HG03565 (cell line): Measurements from ENCODE around the gene PTER.
A peak's percentile ranks its signal among the peaks of the same experiment; 100 is the strongest.

Source experiments
- ATAC-seq: cut with Tn5 transposase; IDR thresholded peaks from one replicate; pipeline ENCODE4 v1.9.1; 2021; ENCODE audit warnings: mild to moderate bottlenecking, moderate library complexity; ENCODE audit not compliant: unreplicated experiment

The PTER gene

DNA sequence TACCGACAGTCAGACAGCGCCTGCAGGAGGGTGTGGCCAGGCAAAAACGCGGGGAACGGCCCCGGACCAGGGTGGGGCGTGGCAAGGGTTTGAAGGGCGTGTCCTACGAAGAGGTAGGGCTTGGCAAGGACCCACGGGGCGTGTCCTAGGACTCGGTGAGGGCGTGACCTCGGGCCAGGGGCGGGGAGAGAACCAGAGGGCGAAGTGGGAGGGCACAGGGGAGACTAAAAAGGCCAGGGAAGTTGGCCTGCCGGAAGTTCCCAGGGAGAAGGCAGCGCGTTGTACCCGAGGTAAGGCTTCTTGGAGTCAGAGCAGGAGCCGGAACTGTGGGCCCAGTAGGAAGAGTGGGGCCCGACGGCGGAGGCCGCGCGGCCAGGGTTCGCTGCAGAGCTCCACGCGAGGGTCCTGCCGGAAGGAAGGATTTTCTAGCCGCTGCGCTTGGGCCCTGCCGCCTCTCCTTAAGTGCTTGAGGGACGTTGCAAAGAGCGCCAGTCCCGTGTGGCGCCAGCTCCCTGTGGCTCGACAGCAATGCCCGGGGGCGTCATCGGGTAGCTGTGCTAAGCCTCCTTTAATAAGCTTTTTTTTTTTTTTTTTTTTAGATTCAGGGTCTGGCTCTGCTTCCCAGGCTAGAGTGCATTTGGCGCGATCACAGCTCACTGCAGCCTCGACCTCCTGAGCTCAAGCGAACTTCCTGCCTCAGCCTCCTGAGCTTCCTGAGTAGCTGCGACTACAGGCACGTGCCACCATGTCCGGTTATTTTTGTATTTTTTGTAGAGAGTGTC is at the start of gene PTER:
Gene PTER (plus strand): TSS at position 253 of the 782 bp plus-strand sequence. CDS start 47,375 bp downstream, outside the sequence.
- ATAC-seq, result peak; percentile 94

GRCh38 chr10:16392531-16393069 is 44.2 kb upstream of the PTER start:
- no peak for ATAC-seq

DNA sequence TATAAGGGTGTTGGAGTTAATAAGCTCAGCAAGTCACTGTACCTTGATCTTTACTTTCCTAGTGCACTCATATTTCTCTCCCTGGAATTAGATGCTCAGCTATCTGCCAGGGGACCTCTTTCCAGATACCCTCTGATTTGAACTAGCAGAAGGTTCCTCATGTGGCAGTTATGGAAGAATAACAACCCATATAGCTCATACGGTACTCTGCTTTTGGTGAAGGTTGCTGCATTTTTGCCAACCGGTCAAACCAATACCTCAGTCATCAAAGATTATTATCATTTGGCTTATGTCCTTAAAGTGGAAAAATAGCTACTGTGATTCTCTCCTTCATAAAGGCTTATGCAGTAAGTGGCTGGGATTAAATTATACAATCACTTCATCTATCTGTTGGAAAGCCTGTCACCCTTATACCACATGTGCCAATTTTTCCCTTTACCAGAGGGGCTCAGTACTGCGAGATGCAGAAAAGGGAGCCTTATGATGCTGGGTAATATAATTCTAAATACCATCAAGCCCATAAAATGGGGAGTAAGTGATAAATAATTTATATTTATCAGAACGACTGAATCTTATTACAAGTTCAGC is 43.4 kb upstream of the PTER start:
- no peak for ATAC-seq

GRCh38 chr10:16401416-16401815 is 35.4 kb upstream of the PTER start:
- no peak for ATAC-seq

DNA sequence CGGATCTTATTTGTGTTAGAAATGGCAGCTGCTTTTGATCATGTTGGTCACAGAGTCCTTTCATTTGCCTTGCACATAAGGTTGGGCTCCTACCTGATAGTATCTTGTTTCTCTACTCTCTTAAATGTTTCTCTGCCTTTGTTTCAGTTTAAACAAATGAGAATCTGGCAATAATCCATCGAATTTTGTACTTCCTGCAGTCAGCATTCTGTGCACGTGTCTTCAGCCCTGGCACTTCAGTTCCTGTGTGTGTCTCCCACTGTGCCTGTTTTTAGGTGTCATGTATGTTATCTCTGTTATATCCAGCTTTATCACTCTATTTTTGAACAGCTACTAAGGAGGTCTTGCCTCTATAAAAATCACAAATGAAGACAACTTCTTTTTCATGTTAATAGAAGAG is 28.4 kb upstream of the PTER start:
- no peak for ATAC-seq

DNA sequence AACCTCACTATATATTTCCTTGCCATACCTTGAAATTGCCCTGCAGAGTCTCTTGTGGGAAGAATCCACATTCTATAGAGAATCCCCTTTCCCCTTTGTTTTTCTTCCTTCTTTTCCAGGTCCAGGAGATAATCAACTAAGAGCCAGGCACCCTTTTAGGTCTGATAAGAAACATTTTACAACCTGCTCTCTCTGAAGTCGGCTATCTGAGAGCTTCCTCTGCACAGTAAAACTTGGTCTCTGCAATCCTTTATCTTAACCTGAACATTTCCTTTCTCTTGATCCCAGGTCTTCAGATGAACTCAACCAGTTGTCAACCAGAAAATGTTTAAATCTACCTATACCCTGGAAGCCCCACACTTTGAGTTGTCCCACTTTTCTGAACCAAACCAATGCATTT is 19.5 kb upstream of the PTER start:
- no peak for ATAC-seq

DNA sequence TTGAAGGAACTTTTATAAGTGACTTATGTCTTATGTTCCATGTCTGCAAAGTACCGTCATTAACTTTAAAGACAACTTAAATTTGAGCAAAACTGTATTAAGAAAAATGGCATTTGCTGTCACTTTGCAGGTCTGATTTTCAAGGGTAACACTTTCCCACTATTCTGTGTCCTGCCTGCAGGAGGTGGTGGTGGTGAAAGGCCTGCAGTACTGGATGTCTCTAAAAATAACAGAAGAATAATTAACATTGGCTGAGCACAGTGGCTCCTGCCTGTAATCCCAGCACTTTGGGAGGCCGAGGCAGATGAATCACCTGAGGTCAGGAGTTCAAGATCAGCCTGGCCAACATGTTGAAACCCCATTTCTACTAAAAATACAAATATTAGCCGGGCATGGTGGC is 13.2 kb upstream of the PTER start:
- ATAC-seq, result no peak

DNA sequence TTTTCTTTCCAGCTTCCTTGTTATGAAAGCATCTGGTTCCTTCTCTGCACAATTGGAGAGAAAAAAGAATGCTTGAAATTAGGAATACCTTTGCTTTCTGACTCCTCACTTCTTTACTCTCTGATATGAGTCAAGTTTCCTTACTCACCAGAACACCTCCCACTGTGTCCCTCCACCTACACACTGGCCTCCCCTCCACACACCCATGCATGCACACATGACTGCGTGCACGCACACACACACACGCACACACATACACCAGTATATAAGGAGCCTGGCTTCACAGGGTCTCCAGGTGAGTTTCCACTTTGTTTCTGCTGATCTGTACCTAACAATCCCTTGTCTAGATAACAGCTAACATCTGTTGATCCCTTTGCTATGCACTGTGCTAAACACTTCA is 11.4 kb upstream of the PTER start:
- no peak for ATAC-seq

GRCh38 chr10:16429539-16429938 is 7.3 kb upstream of the PTER start:
- ATAC-seq, result no peak

DNA sequence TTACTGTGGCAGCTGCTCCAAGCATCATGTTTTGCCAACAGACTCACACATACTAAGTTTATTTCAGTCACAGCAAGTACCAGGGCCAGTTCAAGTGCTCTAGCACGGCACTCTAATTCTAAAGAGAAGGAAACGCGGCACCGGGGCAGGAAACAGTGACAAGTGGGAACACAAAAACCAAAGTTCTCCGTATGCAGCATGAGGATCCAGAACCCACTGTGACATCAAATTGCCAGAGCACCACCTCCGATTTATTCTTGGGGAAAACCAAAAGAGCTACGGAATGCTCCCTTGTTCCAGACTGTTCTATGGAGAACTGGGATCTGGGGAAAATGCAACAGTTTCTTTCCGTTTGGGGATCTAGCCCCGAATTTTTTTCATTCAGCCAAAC is 448 bp upstream of the PTER start:
- no peak for ATAC-seq

DNA sequence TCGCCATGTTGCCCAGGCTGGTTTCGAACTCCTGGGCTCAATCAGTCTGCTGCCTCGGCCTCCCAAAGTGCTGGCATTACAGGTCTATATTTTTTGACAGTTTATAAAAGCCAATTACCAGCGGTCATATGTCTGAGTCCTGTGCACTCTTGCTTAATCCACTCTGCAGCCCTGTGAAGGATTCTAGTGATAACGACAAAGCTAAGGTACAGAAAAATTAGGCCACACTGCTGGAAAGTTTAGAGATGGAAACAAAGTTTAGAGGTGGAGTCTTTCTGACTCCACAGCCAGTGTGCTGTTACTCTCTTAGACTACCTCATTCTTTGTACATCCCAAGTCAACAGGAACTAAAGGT is 707 bp downstream of the PTER start:
- ATAC-seq, result no peak

- no peak for ATAC-seq
Measured at GRCh38 chr10:16439295-16439694, 2.5 kb downstream of the PTER start.

DNA sequence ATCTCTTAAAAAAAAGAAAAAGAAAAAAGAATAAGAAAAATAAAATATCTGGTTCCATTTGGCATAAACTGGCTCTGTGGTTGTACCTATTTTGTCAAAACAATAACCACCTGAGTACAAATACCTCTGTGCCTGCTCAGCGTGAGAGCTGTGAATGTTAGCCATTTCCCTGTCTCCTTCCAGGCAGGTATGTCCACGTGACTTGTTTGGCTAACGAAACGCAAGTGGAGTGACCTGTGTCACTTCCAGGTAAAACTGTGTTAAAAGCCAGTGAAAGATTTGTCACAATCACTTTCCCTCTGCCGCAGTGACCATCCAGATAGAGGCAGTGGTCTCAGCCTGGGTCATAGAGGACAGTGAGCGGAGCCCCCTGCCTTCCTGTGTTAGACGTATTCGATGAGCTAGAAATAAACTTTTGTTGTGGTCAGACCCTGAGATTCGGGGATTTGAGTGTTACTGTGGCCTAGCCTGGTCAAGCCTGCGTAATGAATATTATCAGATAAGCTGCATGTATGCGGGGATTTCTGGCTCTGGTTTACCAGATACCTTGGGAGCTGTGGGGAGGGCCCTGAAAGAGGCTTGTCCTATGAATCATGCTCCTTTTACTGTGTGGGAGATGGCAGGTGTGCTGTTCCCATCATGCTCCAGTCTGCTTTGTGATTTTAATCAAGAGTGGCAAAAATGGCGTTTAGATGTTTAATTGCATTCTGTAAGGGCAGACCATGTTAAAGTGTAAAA is 3.8 kb downstream of the PTER start:
- no peak for ATAC-seq

- no peak for ATAC-seq
Measured at GRCh38 chr10:16441173-16441840, 4.5 kb downstream of the PTER start.

DNA sequence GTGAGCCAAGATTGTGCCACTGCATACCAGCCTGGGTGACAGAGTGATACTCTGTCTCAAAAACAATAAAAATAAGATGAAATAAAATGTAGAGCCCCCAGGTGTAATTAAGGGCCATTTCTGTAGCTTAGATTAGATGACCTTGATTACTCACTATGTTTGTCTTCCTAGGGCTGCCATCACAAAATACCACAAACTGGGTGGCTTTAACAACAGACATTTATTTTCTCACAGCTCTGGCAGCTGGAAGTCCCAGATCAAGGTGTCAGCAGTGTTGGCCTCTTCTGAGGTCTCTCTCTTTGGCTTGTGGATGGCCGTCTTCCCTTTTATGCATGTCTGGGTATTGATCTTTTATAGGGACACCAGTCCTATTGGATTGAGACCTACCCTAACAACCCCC is 6.1 kb downstream of the PTER start:
- no peak for ATAC-seq

DNA sequence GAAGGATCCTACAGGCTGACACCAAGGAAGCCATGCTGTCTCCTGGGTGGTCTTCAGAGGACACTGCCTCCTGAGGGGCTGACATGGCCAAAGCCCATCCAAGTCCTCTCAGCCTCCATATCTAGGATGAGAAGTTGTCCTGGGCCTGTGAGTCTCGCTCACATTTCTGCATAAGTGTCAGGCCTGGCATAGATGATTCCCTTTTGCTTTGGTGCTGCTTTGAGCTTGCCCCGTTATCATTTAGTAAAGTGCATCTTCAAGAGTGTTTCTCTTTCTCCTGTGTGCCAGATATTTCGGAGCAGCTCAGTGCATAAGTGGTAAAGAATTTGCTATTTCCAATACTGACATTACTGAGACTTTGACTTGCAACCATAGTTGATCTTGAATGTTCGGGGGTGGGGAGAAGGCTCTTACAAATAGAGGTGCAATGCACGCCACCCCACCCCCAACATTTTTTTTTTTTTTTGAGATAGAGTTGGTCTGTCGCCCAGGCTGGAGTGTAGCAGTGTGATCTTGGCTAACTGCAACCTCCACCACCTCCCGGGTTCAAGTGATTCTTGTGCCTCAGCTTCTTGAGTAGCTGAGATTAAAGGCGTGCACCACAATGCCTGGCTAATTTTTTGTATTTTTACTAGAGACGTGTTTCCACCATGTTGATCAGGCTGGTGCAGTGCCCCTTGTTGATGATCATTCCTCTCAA is 9.1 kb downstream of the PTER start:
- ATAC-seq, result no peak

DNA sequence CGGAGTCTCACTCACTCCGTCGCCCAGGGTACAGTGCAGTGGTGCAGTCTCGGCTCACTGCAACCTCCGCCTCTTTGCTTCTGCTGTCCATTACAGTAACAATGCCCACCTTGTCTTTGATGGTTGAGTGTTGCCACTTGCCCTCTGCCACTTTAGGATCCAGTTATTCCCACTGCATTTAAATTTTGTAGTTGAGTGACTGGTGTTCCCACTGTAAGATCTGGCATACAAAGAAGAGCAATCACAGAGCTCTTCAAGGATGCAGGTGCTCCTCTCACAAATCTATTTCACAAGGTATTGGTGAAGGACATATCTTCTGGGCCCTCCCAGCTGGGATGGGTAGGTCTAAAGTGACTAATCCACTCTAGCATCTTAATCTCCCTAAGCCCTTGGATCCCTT is 12.6 kb downstream of the PTER start:
- ATAC-seq, result no peak

DNA sequence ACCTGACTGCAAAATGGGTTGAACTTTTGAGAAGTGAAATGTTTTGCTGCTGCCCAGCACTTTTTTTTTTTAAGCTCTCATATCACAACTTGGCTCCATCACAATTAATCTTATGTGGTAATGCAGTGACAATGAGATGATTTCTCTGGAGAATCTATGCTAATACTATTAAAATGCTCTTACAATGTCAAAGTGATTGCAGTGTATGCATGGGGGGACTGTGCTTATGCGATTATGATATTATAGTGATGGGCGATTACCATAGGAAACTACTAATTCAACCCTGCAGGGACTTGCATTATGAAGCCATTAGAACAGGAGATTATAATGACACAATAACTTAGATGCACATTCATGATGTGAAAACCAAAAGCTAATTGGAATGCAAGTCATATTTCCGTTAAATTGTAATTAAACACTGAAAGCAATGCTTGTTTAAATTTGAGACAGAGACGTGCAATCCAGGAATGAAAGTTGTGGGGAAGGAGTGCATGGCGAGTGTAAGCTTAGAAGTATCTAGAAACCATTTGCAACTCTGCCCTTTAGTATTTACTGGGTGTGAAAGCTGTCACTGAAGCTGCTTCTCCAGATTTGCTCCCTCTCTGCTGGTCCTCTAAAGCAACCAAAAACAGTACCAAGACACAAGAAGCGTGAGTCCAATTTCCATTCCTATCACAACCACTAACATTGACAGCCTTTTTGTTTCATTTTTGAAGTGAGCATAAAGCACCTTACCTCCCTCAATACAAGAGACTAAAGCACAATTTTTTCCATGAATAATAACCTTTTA is 21.6 kb downstream of the PTER start:
- peak; percentile 62 for ATAC-seq

- no peak for ATAC-seq
Measured at GRCh38 chr10:16459423-16459939, 22.7 kb downstream of the PTER start.

GRCh38 chr10:16466001-16466400 is 29.2 kb downstream of the PTER start:
- no peak for ATAC-seq
